Measurements from ENCODE around the gene CPEB1. TPM values are rescaled to one million over a fixed set of nuclear protein-coding genes. Genes with fewer than 3 reads are reported as not detected.

The CPEB1 gene
- total and polyA plus RNA-seq, 2 of the 13 experiments (the other 11 are each of a cell fraction or from before 2014, with no cell fraction given) = 0.03 to 0.07 TPM

- no peak for TF ChIP-seq USF2 (IDR thresholded peaks at IDR 0.05; ENCODE audit: low read depth, low read length)
- TF ChIP-seq USF2 (CRISPR knock-in tag; IDR thresholded peaks at IDR 0.05; ENCODE audit: borderline replicate concordance) = no peak
These were observed 22.0 kb downstream of the CPEB1 start (continued) for GRCh38 chr15:82625136-82625535.

GRCh38 chr15:82624438-82624837 is 22.7 kb downstream of the CPEB1 start:
- WGBS (ENCODE audit: low lambda C conversion rate) = 17% methylated on average over 2 of the region's 3 CpGs
- no peak for ATAC-seq
- Histone ChIP-seq H3K4me1 (ENCODE audit: insufficient read depth, low read length) (no peaks in the 10 kb centered on the region), H3K4me2 (ENCODE audit: low read depth, low read length) (no peak overlapping the region), H3K9ac (ENCODE audit: insufficient read depth, low read depth, low read length) (no peak overlapping the region), H4K20me1 (ENCODE audit: insufficient read depth, low read length) (no peaks in the 10 kb centered on the region), H3K9me3 (ENCODE audit: low read length) (no peaks in the 10 kb centered on the region), H3K27me3 (ENCODE audit: control insufficient read depth in 1 of 2, insufficient read depth in 2 of 2, low read length in 2 of 2) (no peaks in the 10 kb centered on the region; a peak in 2 of 5 replicates), H2AFZ (ENCODE audit: low read length) (no peak overlapping the region), H3K27ac (ENCODE audit: extremely low read length, insufficient read depth, low read length) (no peak overlapping the region), H3K79me2 (ENCODE audit: insufficient read depth, low read length) (no peaks in the 10 kb centered on the region), H3K4me3 (replicated peaks in 1 of 3; ENCODE audit: insufficient read depth in 1 of 3, low read depth in 2 of 3, low read length in 3 of 3) (no peak overlapping the region), H3K36me3 (replicated peaks in 1 of 2; ENCODE audit: control insufficient read depth in 1 of 2, insufficient read depth in 2 of 2, low read length in 2 of 2) (no peaks in the 10 kb centered on the region)
- DNase-seq (ENCODE audit: low spot score) = no peak
- intact Hi-C loops (cut with micrococcal nuclease; ENCODE audit: unreplicated experiment) (no loop called here), in situ Hi-C loops (cut with HindIII; ENCODE audit: extremely low pct_ligation_motif_present, low pct_unique_long_range_greater_than_20kb) (no loop called here)
- CTCF ChIA-PET (ENCODE audit: low intra/inter-chr PET ratio, low total read pairs) = no interaction called here
- no peak for FAIRE-seq
- no TSS peak for BruUV-seq (replicated peaks)
- TF ChIP-seq MTERF4 (CRISPR knock-in tag; IDR thresholded peaks at IDR 0.05) (no peak), ERF (CRISPR knock-in tag; IDR thresholded peaks at IDR 0.05) (no peak), HMGXB3 (CRISPR knock-in tag; IDR thresholded peaks at IDR 0.05; ENCODE audit: borderline replicate concordance) (no peak), RNF2 (conservative IDR thresholded peaks at IDR 0.05; ENCODE audit: low read depth) (no peak), ZNF569 (CRISPR knock-in tag; IDR thresholded peaks at IDR 0.05; ENCODE audit: borderline replicate concordance) (no peak), BCL6 (CRISPR knock-in tag; IDR thresholded peaks at IDR 0.05) (no peak), ZNF691 (CRISPR knock-in tag; IDR thresholded peaks at IDR 0.05; ENCODE audit: borderline replicate concordance, low read depth) (no peak), HDAC6 (IDR thresholded peaks at IDR 0.05; ENCODE audit: low read depth, low read length) (no peak), MTF2 (CRISPR knock-in tag; IDR thresholded peaks at IDR 0.05; ENCODE audit: borderline replicate concordance) (no peak)
- POLR2A ChIA-PET = no interaction called here

Data from HepG2 (cell line).